OCI-LY1 (cell line): ENCODE measurements around the gene PIM3.

Experiments used
- H2AFZ ChIP-seq: fragments of 200-600 bp; sonication (generic), shearing (Covaris generic); 2 replicates; pipeline ENCODE4 v1.6.0; 2014; ENCODE audit warnings: antibody characterized with exemption, mild to moderate bottlenecking, low read length
- H3F3A ChIP-seq: fragments of 200-600 bp; sonication (generic), shearing (Covaris generic); 2 replicates; pipeline ENCODE4 v1.6.0; 2014; ENCODE audit warnings: mild to moderate bottlenecking, antibody characterized with exemption, low read length, moderate library complexity; ENCODE audit not compliant: insufficient read depth
- H3K27ac ChIP-seq: fragments of 200-600 bp; sonication (generic); 2 replicates; pipeline ENCODE4 v1.5.1; 2014; ENCODE audit warnings: low read length, mixed run types, mild to moderate bottlenecking, low read depth; ENCODE audit not compliant: poor library complexity, severe bottlenecking
- H3K27me3 ChIP-seq: fragments of 200-600 bp; sonication (generic); 2 replicates; pipeline ENCODE4 v1.6.0; 2014; ENCODE audit warnings: antibody characterized with exemption, mild to moderate bottlenecking, low read length, moderate library complexity; ENCODE audit not compliant: insufficient read depth
- H3K36me3 ChIP-seq: fragments of 200-600 bp; sonication (generic); 2 replicates; pipeline ENCODE4 v1.6.1; 2014; ENCODE audit warnings: mild to moderate bottlenecking, antibody characterized with exemption, low read length, moderate library complexity, mixed read lengths; ENCODE audit not compliant: insufficient read depth
- H3K4me1 ChIP-seq: fragments of 200-600 bp; sonication (generic); 2 replicates; pipeline ENCODE4 v1.5.1; 2014; ENCODE audit warnings: mild to moderate bottlenecking, low read length, moderate library complexity; ENCODE audit not compliant: insufficient read depth, severe bottlenecking
- H3K4me2 ChIP-seq: fragments of 200-600 bp; sonication (generic), shearing (Covaris generic); 2 replicates; pipeline ENCODE4 v1.6.1; 2014; ENCODE audit warnings: low read length
- H3K4me3 ChIP-seq: fragments of 200-600 bp; sonication (generic); 2 replicates; pipeline ENCODE4 v1.5.1; 2014; ENCODE audit warnings: low read length, low read depth, mild to moderate bottlenecking, mixed read lengths; ENCODE audit not compliant: poor library complexity, severe bottlenecking
- H3K79me2 ChIP-seq: fragments of 200-600 bp; shearing (Covaris generic); 2 replicates; pipeline ENCODE4 v1.6.1; 2016; ENCODE audit warnings: mixed run types, low read length, mixed read lengths; ENCODE audit not compliant: insufficient read depth
- H3K9ac ChIP-seq: fragments of 200-600 bp; sonication (generic), shearing (Covaris generic); 2 replicates; pipeline ENCODE4 v1.6.1; 2014; ENCODE audit warnings: mild to moderate bottlenecking, low read length, mixed read lengths
- H3K9me2 ChIP-seq: fragments of 200-600 bp; sonication (generic), shearing (Covaris generic); 2 replicates; pipeline ENCODE4 v1.6.1; 2014; ENCODE audit warnings: low read depth, mild to moderate bottlenecking, low read length, mixed read lengths
- H3K9me3 ChIP-seq: fragments of 200-600 bp; shearing (Covaris generic); 2 replicates; pipeline ENCODE4 v1.6.1; 2014; ENCODE audit warnings: low read length, mixed read lengths
- H4K20me1 ChIP-seq: fragments of 200-600 bp; sonication (generic), shearing (Covaris generic); 2 replicates; pipeline ENCODE4 v1.6.0; 2016; ENCODE audit warnings: mild to moderate bottlenecking, low read length; ENCODE audit not compliant: insufficient read depth
- EZH2 ChIP-seq: fragments of 200-600 bp; sonication (generic), shearing (Covaris generic); IDR thresholded peaks from 2 replicates; pipeline ENCODE4 v1.8.0; 2017; ENCODE audit warnings: borderline replicate concordance, mixed run types, mild to moderate bottlenecking, antibody characterized with exemption, low read length, moderate library complexity, mixed read lengths
- TF ChIP-seq, protein P1 (sequence below): fragments of 200-600 bp; sonication (generic), shearing (Covaris generic); IDR thresholded peaks from 2 replicates; pipeline ENCODE4 v1.5.1; 2017; ENCODE audit warnings: mild to moderate bottlenecking, antibody characterized with exemption, low read length, moderate library complexity, mixed read lengths

The PIM3 gene

DNA sequence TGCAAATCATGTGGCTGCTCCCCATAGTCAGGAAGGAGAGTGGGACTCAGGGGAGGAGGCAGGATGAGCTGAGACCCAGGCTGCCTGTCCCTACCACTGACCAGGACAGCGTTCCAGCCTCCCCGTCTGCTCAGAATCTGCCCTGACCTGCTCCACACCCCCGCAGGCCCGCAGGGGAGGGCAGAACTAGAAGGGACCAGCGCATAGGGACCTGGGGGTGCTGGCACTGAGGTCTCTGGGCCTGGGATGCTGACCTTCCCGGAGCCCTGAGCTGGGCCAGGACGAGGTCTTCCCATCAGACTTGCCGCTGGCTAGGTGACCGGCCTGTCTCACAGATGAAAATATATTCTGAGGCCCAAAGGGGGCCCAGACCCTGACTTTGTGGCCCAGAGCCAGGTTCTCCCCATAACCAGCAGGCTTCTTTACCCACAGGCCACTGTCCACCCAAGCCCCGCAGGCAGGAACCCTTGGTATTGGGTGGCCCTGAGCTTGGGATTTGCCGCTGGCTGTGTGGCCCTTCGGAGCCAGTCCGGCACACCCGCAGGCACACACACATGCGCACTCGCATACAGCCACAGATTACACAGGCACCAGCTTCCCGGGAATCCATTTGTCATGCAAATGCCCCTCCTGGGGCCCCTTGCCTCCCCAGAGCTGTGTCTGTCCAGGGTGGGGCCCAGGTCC is 13.8 kb upstream of the PIM3 start:
- Histone ChIP-seq H3K9me3 (no peaks in the 10 kb centered on the region), H3F3A (no peaks in the 10 kb centered on the region), H3K79me2 (no peaks in the 10 kb centered on the region), H3K27ac (no peak overlapping the region), H3K27me3 (no peaks in the 10 kb centered on the region), H3K36me3 (no peaks in the 10 kb centered on the region), H2AFZ (no peak overlapping the region), H4K20me1 (no peaks in the 10 kb centered on the region), H3K9me2 (no peaks in the 10 kb centered on the region), H3K4me1 (peaks cover 4% of the 10 kb centered on the region), H3K9ac (no peak overlapping the region), H3K4me3 (no peak overlapping the region), H3K4me2 (no peak overlapping the region)
- TF ChIP-seq, protein P1, sequence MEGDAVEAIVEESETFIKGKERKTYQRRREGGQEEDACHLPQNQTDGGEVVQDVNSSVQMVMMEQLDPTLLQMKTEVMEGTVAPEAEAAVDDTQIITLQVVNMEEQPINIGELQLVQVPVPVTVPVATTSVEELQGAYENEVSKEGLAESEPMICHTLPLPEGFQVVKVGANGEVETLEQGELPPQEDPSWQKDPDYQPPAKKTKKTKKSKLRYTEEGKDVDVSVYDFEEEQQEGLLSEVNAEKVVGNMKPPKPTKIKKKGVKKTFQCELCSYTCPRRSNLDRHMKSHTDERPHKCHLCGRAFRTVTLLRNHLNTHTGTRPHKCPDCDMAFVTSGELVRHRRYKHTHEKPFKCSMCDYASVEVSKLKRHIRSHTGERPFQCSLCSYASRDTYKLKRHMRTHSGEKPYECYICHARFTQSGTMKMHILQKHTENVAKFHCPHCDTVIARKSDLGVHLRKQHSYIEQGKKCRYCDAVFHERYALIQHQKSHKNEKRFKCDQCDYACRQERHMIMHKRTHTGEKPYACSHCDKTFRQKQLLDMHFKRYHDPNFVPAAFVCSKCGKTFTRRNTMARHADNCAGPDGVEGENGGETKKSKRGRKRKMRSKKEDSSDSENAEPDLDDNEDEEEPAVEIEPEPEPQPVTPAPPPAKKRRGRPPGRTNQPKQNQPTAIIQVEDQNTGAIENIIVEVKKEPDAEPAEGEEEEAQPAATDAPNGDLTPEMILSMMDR: no peak
- TF ChIP-seq EZH2: no peak

DNA sequence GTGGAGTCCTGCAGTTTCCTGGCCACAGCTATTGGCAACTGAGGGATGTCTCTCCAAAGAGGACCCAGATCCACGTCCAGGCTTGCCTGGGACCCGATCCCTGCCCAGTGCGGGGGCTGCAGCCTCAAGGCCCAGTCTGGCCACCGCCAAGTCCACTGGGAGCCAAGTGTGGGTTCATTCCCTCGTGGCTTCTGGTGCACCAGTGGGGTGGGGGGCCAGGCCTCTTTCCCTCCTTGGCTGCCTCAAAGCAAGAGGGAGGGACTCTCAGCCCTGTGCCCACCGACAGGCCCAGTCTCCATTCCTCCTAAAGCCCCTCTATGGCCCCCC is 13.3 kb upstream of the PIM3 start:
- H3K9me3 ChIP-seq: no peaks in the 10 kb centered on the region
- H4K20me1 ChIP-seq: no peaks in the 10 kb centered on the region
- H3K9ac ChIP-seq: no peak overlapping the region
- H3K36me3 ChIP-seq: no peaks in the 10 kb centered on the region
- no peaks in the 10 kb centered on the region for H3K9me2 ChIP-seq
- H3K4me3 ChIP-seq: no peak overlapping the region
- H2AFZ ChIP-seq: no peak overlapping the region
- H3K27me3 ChIP-seq: 0 out of 2 replicates have a peak, but pooled peaks cover 2% of the 10 kb centered on the region
- H3F3A ChIP-seq: no peaks in the 10 kb centered on the region
- no peak overlapping the region for H3K27ac ChIP-seq
- peaks cover 4% of the 10 kb centered on the region for H3K4me1 ChIP-seq
- TF ChIP-seq, protein P1: no peak
- no peak for TF ChIP-seq EZH2
- no peak overlapping the region for H3K4me2 ChIP-seq
- no peaks in the 10 kb centered on the region for H3K79me2 ChIP-seq

DNA sequence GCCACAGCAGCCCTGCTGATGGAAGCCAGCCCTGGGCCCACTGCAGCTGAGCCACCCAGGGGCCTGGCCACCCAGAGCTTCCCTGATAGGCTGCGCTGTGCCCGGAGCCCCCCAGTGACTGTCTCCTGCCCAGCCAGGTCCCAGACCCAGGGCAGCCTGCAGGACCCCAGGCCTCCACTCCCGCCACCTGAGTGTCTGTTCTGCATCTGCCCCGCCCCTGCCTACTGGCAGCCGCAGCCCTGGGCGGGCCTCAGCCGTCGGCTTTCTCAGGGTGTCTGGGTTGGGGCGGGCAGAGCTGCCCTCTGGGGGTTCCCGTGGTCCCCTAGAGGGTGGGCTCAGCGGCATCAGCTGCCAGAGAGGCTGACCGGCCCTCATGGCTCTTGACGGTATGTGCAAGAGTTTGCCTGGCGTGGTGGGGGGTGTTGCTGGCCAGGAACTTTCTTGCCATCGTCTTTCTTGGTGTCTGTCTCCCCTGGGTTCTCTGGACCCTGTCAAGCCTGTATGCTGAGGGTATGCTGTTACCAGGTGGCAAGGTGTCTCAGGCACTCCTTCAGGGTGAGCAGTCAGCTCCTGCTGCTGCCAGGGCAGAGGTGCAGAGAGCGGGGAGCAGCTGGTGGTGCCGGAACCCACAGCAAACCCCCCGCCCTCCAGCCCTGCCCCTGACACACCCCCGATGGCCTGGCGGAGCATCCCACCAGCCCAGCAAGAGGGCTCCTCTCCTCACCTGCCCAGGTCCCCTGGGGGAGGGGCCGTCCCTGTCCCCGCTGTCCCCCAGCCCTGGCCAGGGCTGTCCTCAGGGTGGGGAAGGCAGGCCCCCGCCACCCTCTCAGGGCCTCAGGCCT is 12.2 kb upstream of the PIM3 start:
- no peaks in the 10 kb centered on the region for H3K9me2 ChIP-seq
- no peak overlapping the region for H3K9ac ChIP-seq

More for the DNA sequence above, 12.2 kb upstream of the PIM3 start:
- 0 out of 2 replicates have a peak, but pooled peaks cover 6% of the 10 kb centered on the region for H3K27me3 ChIP-seq
- no peak overlapping the region for H3K4me3 ChIP-seq
- H3K4me1 ChIP-seq: peaks cover 4% of the 10 kb centered on the region
- H3K79me2 ChIP-seq: no peaks in the 10 kb centered on the region
- no peak overlapping the region for H3K4me2 ChIP-seq
- no peak overlapping the region for H2AFZ ChIP-seq
- no peak for TF ChIP-seq EZH2
- TF ChIP-seq, protein P1: no peak
- no peak overlapping the region for H3K27ac ChIP-seq
- H3K36me3 ChIP-seq: no peaks in the 10 kb centered on the region
- no peaks in the 10 kb centered on the region for H3F3A ChIP-seq
- no peaks in the 10 kb centered on the region for H4K20me1 ChIP-seq
- H3K9me3 ChIP-seq: no peaks in the 10 kb centered on the region
